K562 (cell line): ENCODE measurements around the gene MED15. TPM values are rescaled to one million over a fixed set of nuclear protein-coding genes. Genes with fewer than 3 reads are reported as not detected.

Experiments used
- CHCHD3 ChIP-seq: fragments of 250-450 bp; sonication (Bioruptor Pico); IDR thresholded peaks from 2 replicates; pipeline ENCODE4 v2.1.2; 2022; ENCODE audit warnings: mild to moderate bottlenecking
- ELF1 ChIP-seq: fragments of 200-800 bp; sonication (Bioruptor generic); IDR thresholded peaks from 2 replicates; pipeline ENCODE4 v1.6.1; 2016; ENCODE audit warnings: missing genetic modification characterization, missing compliant biosample characterization
- NR3C1 ChIP-seq: sonication (generic); formaldehyde crosslinking; IDR thresholded peaks from 2 replicates; pipeline ENCODE4 v1.8.1; 2022; ENCODE audit warnings: missing genetic modification reagents
- SIN3A ChIP-seq, 2 experiments: fragments of 150-350 bp in 1 of 2; IDR thresholded peaks; 2 replicates each; pipeline ENCODE4 v1.6.1; 2011 to 2016; ENCODE audit warnings: borderline replicate concordance in 2 of 2, low read depth in 2 of 2, low read length in 2 of 2, mild to moderate bottlenecking in 2 of 2, moderate library complexity in 2 of 2; ENCODE audit not compliant: control insufficient read depth in 1 of 2
- XRCC5 ChIP-seq: fragments of 200-400 bp; formaldehyde crosslinking; IDR thresholded peaks from 2 replicates; pipeline ENCODE4 v1.6.1; 2017; ENCODE audit warnings: low read depth, mild to moderate bottlenecking, low read length
- ZBTB1 ChIP-seq: sonication (generic); formaldehyde crosslinking; IDR thresholded peaks from 2 replicates; pipeline ENCODE4 v1.8.1; 2023; ENCODE audit warnings: missing genetic modification reagents, low read depth, mild to moderate bottlenecking, borderline replicate concordance
- ZNF134 ChIP-seq: fragments of 250-450 bp; sonication (Bioruptor Pico); conservative IDR thresholded peaks from 2 replicates; pipeline ENCODE4 v1.4.0; 2020
- polyA plus RNA-seq, 8 experiments: library from polyadenylated mRNA; depleted of rRNA in 4 of 8; stranded (reverse) in 5 of 8; unstranded in 3 of 8; fragments of >200 nt; fragmentation: Nextera tagmentation in 2 of 8; fragmentation: Illumina TruSeq in 1 of 8; extraction: Ambion mirVana in 2 of 8; extraction: Trizol in 1 of 8; gene quantifications; 2 replicates each; pipeline versions ENCODE4 v1.2.1 to v1.2.3, GENCODE V29; 2011 to 2014; ENCODE audit warnings: inconsistent platforms in 1 of 8, missing spikeins in 1 of 8
- total RNA-seq, 7 experiments: library from RNA; depleted of rRNA in 6 of 7; stranded (reverse); fragments of >200 nt in 6 of 7; fragmentation: Illumina TruSeq in 2 of 7; extraction: Trizol in 2 of 7; gene quantifications; 2 replicates each; pipeline versions ENCODE4 v1.2.1 to v1.2.3, GENCODE V29; 2011 to 2021; ENCODE audit warnings: low replicate concordance in 1 of 7
- TF ChIP-seq, protein P1 (sequence below): fragments of 200-800 bp; sonication (Bioruptor generic); IDR thresholded peaks from 2 replicates; pipeline ENCODE4 v1.6.1; 2017; ENCODE audit warnings: missing genetic modification characterization, missing compliant biosample characterization
- TF ChIP-seq, protein P2 (sequence below): sonication (generic); formaldehyde crosslinking; IDR thresholded peaks from 2 replicates; pipeline ENCODE4 v1.8.0; 2022; ENCODE audit warnings: missing genetic modification reagents, mild to moderate bottlenecking, borderline replicate concordance
- TF ChIP-seq, protein P3 (sequence below), 3 experiments: IDR thresholded peaks in 2 of 3; conservative IDR thresholded peaks in 1 of 3; 2 replicates each; pipeline ENCODE4 v1.5.1; 2011 to 2012; ENCODE audit warnings: low read length in 3 of 3, mild to moderate bottlenecking in 3 of 3, control low read depth in 2 of 3, improper control_type of control experiment in 1 of 3, inconsistent platforms in 1 of 3, low read depth in 1 of 3, mixed read lengths in 1 of 3, moderate library complexity in 1 of 3; ENCODE audit not compliant: insufficient read depth in 2 of 3
- TF ChIP-seq, protein P4 (sequence below): fragments of 450-650 bp; IDR thresholded peaks from 2 replicates; pipeline ENCODE4 v1.6.1; 2016
- TF ChIP-seq, protein P5 (sequence below): fragments of 250-450 bp; sonication (Bioruptor Pico); IDR thresholded peaks from 2 replicates; pipeline ENCODE4 v1.6.1; 2021; ENCODE audit warnings: mild to moderate bottlenecking
- TF ChIP-seq, protein P6 (sequence below): fragments of 150-350 bp; conservative IDR thresholded peaks from 2 replicates; pipeline ENCODE4 v1.6.1; 2014; ENCODE audit warnings: low read length
- TF ChIP-seq, protein P7 (sequence below): fragments of 450-650 bp; IDR thresholded peaks from 2 replicates; pipeline ENCODE4 v1.6.1; 2017; ENCODE audit warnings: antibody characterized with exemption

Gene MED15
- total and polyA plus RNA-seq, 9 of the 15 experiments (the other 6 are each of a cell fraction or from before 2014, with no cell fraction given), result 4.0 to 271 (median 60.1) TPM

DNA sequence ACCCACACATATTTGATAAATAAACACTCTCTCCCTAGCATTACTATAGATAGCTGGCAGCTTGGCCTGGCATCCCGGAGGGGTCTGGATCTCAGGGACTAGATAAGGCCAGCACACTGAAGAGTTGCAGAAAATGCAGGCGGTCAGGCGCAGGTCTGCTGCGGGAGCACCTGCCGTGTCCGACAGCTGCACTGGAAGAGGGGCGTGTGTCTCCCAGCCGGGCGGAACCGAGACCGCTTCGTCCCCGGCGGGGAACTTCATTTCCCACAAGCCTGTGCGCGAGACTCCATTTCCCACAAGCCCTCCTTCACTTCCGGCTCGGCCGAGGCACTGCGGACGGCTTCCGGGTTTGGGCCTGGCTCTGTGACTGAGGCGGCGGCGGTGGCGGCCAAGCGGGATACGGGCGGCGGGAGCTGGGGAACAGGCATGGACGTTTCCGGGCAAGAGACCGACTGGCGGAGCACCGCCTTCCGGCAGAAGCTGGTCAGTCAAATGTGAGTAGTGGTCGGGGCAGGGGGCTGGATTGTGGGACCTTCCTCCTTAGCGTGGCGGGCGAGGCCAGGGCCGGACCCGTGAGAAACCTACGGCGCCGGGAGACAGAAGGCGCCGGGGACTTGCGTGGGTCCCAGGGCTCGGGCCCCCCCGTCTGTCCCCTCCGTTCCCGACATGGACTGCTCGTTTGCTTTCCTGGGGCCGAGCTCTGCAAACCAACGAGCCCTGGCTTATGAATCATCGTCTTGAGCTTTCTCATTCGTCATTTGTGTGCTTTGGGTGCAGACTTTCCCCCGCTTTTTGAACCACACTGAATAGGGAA, at the start of gene MED15 (continued):
- TF ChIP-seq, protein P1, sequence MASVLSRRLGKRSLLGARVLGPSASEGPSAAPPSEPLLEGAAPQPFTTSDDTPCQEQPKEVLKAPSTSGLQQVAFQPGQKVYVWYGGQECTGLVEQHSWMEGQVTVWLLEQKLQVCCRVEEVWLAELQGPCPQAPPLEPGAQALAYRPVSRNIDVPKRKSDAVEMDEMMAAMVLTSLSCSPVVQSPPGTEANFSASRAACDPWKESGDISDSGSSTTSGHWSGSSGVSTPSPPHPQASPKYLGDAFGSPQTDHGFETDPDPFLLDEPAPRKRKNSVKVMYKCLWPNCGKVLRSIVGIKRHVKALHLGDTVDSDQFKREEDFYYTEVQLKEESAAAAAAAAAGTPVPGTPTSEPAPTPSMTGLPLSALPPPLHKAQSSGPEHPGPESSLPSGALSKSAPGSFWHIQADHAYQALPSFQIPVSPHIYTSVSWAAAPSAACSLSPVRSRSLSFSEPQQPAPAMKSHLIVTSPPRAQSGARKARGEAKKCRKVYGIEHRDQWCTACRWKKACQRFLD, result no peak
- TF ChIP-seq NR3C1 (CRISPR knock-in tag) (no peak), SIN3A (IDR thresholded peaks at IDR 0.05; ENCODE audit: borderline replicate concordance in 2 of 2, control insufficient read depth in 1 of 2, low read depth in 2 of 2, low read length in 2 of 2) (peak in 1 of 2 experiments; percentile 99; a peak in 2 of 4 replicates), ELF1 (tag) (no peak), CHCHD3 (CRISPR knock-in tag) (peak; percentile 94), ZBTB1 (CRISPR knock-in tag) (no peak), ZNF134 (CRISPR knock-in tag) (no peak), XRCC5 (peak; percentile 95)
- TF ChIP-seq, protein P2, sequence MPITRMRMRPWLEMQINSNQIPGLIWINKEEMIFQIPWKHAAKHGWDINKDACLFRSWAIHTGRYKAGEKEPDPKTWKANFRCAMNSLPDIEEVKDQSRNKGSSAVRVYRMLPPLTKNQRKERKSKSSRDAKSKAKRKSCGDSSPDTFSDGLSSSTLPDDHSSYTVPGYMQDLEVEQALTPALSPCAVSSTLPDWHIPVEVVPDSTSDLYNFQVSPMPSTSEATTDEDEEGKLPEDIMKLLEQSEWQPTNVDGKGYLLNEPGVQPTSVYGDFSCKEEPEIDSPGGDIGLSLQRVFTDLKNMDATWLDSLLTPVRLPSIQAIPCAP (CRISPR knock-in tag), result no peak
- TF ChIP-seq, protein P3, sequence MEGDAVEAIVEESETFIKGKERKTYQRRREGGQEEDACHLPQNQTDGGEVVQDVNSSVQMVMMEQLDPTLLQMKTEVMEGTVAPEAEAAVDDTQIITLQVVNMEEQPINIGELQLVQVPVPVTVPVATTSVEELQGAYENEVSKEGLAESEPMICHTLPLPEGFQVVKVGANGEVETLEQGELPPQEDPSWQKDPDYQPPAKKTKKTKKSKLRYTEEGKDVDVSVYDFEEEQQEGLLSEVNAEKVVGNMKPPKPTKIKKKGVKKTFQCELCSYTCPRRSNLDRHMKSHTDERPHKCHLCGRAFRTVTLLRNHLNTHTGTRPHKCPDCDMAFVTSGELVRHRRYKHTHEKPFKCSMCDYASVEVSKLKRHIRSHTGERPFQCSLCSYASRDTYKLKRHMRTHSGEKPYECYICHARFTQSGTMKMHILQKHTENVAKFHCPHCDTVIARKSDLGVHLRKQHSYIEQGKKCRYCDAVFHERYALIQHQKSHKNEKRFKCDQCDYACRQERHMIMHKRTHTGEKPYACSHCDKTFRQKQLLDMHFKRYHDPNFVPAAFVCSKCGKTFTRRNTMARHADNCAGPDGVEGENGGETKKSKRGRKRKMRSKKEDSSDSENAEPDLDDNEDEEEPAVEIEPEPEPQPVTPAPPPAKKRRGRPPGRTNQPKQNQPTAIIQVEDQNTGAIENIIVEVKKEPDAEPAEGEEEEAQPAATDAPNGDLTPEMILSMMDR (IDR thresholded peaks at IDR 0.05 in 2 of 3, conservative IDR thresholded peaks at IDR 0.05 in 1 of 3; ENCODE audit: insufficient read depth in 2 of 3, low read depth in 1 of 3, low read length in 3 of 3), result peak in 2 of 3 experiments; percentile 6 to 23; a peak in 3 of 6 replicates
- TF ChIP-seq, protein P4, sequence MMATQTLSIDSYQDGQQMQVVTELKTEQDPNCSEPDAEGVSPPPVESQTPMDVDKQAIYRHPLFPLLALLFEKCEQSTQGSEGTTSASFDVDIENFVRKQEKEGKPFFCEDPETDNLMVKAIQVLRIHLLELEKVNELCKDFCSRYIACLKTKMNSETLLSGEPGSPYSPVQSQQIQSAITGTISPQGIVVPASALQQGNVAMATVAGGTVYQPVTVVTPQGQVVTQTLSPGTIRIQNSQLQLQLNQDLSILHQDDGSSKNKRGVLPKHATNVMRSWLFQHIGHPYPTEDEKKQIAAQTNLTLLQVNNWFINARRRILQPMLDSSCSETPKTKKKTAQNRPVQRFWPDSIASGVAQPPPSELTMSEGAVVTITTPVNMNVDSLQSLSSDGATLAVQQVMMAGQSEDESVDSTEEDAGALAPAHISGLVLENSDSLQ, result no peak
- TF ChIP-seq, protein P5, sequence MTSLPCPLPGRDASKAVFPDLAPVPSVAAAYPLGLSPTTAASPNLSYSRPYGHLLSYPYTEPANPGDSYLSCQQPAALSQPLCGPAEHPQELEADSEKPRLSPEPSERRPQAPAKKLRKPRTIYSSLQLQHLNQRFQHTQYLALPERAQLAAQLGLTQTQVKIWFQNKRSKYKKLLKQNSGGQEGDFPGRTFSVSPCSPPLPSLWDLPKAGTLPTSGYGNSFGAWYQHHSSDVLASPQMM (CRISPR knock-in tag), result no peak
- TF ChIP-seq, protein P6, sequence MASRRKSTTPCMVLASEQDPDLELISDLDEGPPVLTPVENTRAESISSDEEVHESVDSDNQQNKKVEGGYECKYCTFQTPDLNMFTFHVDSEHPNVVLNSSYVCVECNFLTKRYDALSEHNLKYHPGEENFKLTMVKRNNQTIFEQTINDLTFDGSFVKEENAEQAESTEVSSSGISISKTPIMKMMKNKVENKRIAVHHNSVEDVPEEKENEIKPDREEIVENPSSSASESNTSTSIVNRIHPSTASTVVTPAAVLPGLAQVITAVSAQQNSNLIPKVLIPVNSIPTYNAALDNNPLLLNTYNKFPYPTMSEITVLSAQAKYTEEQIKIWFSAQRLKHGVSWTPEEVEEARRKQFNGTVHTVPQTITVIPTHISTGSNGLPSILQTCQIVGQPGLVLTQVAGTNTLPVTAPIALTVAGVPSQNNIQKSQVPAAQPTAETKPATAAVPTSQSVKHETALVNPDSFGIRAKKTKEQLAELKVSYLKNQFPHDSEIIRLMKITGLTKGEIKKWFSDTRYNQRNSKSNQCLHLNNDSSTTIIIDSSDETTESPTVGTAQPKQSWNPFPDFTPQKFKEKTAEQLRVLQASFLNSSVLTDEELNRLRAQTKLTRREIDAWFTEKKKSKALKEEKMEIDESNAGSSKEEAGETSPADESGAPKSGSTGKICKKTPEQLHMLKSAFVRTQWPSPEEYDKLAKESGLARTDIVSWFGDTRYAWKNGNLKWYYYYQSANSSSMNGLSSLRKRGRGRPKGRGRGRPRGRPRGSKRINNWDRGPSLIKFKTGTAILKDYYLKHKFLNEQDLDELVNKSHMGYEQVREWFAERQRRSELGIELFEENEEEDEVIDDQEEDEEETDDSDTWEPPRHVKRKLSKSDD, result peak; percentile 11; the same call in 1 of the 2 replicates
- TF ChIP-seq, protein P7, sequence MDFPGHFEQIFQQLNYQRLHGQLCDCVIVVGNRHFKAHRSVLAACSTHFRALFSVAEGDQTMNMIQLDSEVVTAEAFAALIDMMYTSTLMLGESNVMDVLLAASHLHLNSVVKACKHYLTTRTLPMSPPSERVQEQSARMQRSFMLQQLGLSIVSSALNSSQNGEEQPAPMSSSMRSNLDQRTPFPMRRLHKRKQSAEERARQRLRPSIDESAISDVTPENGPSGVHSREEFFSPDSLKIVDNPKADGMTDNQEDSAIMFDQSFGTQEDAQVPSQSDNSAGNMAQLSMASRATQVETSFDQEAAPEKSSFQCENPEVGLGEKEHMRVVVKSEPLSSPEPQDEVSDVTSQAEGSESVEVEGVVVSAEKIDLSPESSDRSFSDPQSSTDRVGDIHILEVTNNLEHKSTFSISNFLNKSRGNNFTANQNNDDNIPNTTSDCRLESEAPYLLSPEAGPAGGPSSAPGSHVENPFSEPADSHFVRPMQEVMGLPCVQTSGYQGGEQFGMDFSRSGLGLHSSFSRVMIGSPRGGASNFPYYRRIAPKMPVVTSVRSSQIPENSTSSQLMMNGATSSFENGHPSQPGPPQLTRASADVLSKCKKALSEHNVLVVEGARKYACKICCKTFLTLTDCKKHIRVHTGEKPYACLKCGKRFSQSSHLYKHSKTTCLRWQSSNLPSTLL, result no peak
